Measurements from ENCODE around the gene SLC9A8.

DNA sequence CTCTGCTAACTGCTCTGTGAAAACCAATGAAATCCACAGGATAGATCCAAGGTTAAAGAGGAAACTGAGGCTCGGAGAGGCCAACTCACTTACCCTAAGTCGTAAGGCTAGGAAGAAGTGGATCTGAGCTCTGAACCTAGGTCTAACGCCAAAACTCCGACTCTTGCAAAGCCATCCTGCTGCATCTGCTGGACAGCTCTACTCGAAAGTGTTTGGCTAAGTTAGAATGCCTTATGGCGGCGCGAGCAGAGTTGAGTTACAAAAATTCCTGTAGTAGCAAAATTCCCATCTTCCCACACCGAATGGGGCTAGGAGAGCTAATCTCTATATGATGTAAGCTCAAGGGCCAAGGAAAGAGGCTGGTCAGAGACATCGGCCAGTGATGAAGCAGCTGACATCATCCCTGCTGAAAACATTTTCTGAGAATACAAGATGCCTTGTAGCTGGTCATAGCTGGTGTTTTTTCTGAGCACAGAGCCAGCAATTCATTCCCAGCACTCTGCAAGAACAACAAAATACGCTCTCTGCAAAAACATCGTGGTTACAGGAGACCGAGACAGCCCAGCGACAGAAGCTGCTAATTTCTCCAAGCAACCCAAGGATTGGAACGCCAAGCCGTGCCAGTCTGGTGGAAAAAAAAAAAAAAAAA, 100.9 kb downstream of the SLC9A8 start:
- TF ChIP-seq, protein P1, sequence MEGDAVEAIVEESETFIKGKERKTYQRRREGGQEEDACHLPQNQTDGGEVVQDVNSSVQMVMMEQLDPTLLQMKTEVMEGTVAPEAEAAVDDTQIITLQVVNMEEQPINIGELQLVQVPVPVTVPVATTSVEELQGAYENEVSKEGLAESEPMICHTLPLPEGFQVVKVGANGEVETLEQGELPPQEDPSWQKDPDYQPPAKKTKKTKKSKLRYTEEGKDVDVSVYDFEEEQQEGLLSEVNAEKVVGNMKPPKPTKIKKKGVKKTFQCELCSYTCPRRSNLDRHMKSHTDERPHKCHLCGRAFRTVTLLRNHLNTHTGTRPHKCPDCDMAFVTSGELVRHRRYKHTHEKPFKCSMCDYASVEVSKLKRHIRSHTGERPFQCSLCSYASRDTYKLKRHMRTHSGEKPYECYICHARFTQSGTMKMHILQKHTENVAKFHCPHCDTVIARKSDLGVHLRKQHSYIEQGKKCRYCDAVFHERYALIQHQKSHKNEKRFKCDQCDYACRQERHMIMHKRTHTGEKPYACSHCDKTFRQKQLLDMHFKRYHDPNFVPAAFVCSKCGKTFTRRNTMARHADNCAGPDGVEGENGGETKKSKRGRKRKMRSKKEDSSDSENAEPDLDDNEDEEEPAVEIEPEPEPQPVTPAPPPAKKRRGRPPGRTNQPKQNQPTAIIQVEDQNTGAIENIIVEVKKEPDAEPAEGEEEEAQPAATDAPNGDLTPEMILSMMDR (IDR thresholded peaks at IDR 0.05; ENCODE audit: borderline replicate concordance, extremely low read depth, low read length, poor library complexity, severe bottlenecking) = no peak
- no peak for TF ChIP-seq EZH2 (IDR thresholded peaks at IDR 0.05; ENCODE audit: borderline replicate concordance, low read depth, low read length, severe bottlenecking)
